Lung (tissue), 12 donors: Measurements from ENCODE around the gene RNF220. TPM values are rescaled to one million over a fixed set of nuclear protein-coding genes. Genes with fewer than 3 reads are reported as not detected.

ENCODE experiments used
- ATAC-seq: fragments of 200-7000 bp; cut with Tn5 transposase; one replicate; pipeline ENCODE4 v1.9.1; 2020; ENCODE audit warnings: moderate number of reproducible peaks; ENCODE audit not compliant: insufficient read depth, low FRiP score
- DNase-seq, 3 donors: peaks; one replicate each; pipeline ENCODE4 v3.0.0-alpha.2; 2013 to 2017
- H3K27ac ChIP-seq, 2 donors: one replicate each; pipeline ENCODE4 v1.5.1; 2013; ENCODE audit warnings: mild to moderate bottlenecking in 2 of 2, moderate library complexity in 2 of 2, control low read depth in 1 of 2, inconsistent platforms in 1 of 2, low read depth in 1 of 2, low read length in 1 of 2
- H3K27me3 ChIP-seq, 3 donors: one replicate each; pipeline ENCODE4 v1.5.1; 2013; ENCODE audit warnings: low read length in 2 of 3; ENCODE audit not compliant: control insufficient read depth in 3 of 3, insufficient read depth in 3 of 3
- H3K36me3 ChIP-seq, 4 donors: one replicate each; pipeline ENCODE4 v1.5.1; 2013; ENCODE audit warnings: low read length in 4 of 4, mild to moderate bottlenecking in 1 of 4, moderate library complexity in 1 of 4; ENCODE audit not compliant: control insufficient read depth in 4 of 4, insufficient read depth in 4 of 4
- H3K4me1 ChIP-seq, 5 donors: one replicate each; pipeline ENCODE4 v1.5.1; 2013; ENCODE audit warnings: low read length in 5 of 5, mild to moderate bottlenecking in 2 of 5, moderate library complexity in 1 of 5; ENCODE audit not compliant: control insufficient read depth in 5 of 5, insufficient read depth in 5 of 5
- H3K4me3 ChIP-seq: one replicate; pipeline ENCODE4 v1.5.1; 2013; ENCODE audit warnings: mild to moderate bottlenecking, control low read depth, moderate library complexity
- H3K9ac ChIP-seq, 2 donors: one replicate each; pipeline ENCODE4 v1.5.1; 2013; ENCODE audit warnings: low read length in 2 of 2, control low read depth in 1 of 2; ENCODE audit not compliant: insufficient read depth in 1 of 2
- H3K9me3 ChIP-seq, 4 donors: one replicate each; pipeline ENCODE4 v1.5.1; 2013; ENCODE audit warnings: low read length in 3 of 4, mild to moderate bottlenecking in 1 of 4, moderate library complexity in 1 of 4; ENCODE audit not compliant: control insufficient read depth in 4 of 4, insufficient read depth in 3 of 4
- CTCF ChIP-seq: IDR thresholded peaks from 2 replicates; pipeline ENCODE4 v1.5.1; 2012; ENCODE audit warnings: mild to moderate bottlenecking; ENCODE audit errors: control extremely low read depth, extremely low read depth
- WGBS, 2 donors: extraction: QIAGEN DNeasy Blood & Tissue Kit; methylation state at CpG; one replicate each; pipeline ENCODE4 v1.1.7; 2013; 5-methylcytosine and 5-hydroxymethylcytosine counted together
- polyA plus RNA-seq, 2 donors: library from polyadenylated mRNA; stranded (reverse); fragments of 200-250 nt; gene quantifications; one replicate each; pipeline ENCODE4 v1.2.1, GENCODE V29; 2013
- total RNA-seq, 2 donors: library from RNA; depleted of rRNA in 1 of 2; stranded (reverse); fragments of >200 nt in 1 of 2; gene quantifications; one replicate each; pipeline ENCODE4 v1.2.1, GENCODE V29; 2014 to 2021
- donor health status: control.
- donor health status: control.
- donor health status: Bipolar disorder and iron deficiency.
- donor health status: healthy.
- donor health status: DM: yes; HTN: yes; CAD: no.

RNF220 gene
- total and polyA plus RNA-seq, 4 donors, result 44.9 to 75.8 (median 69.5) TPM

GRCh38 chr1:44431861-44432260, 26.8 kb downstream of the RNF220 start:
- peaks cover 0 to 25% (median 14%) of the 10 kb centered on the region in 3 donors for H3K27me3 ChIP-seq
- 32 to 43% methylated on average over 2 of the region's 2 CpGs for WGBS, 2 donors
- DNase-seq, result no peak
- no peak for ATAC-seq
- H3K9ac ChIP-seq, result no peak overlapping the region
- H3K36me3 ChIP-seq, result no peaks in the 10 kb centered on the region
- no peak for TF ChIP-seq CTCF
- H3K9me3 ChIP-seq, result no peaks in the 10 kb centered on the region
- H3K27ac ChIP-seq, result no peak overlapping the region
- peaks cover 0 to 8% (median 0%) of the 10 kb centered on the region in 5 donors for H3K4me1 ChIP-seq
- H3K4me3 ChIP-seq, result no peak overlapping the region

GRCh38 chr1:44433209-44433608, 28.2 kb downstream of the RNF220 start:
- WGBS, 2 donors, result 23 to 54% methylated on average over 2 of the region's 2 CpGs
- DNase-seq (no peak), ATAC-seq (no peak)
- H3K9me3 ChIP-seq, result no peaks in the 10 kb centered on the region
- no peak for TF ChIP-seq CTCF
- no peak overlapping the region for H3K9ac ChIP-seq
- H3K27ac ChIP-seq, result no peak overlapping the region
- peaks cover 0 to 7% (median 0%) of the 10 kb centered on the region in 5 donors for H3K4me1 ChIP-seq
- H3K36me3 ChIP-seq, result no peaks in the 10 kb centered on the region
- H3K4me3 ChIP-seq, result no peak overlapping the region
- H3K27me3 ChIP-seq, result peaks cover 0 to 13% (median 6%) of the 10 kb centered on the region in 3 donors

- WGBS, 2 donors, result 63 to 80% methylated on average over 5 of the region's 5 CpGs
- ATAC-seq, result peak; percentile 51
- Histone ChIP-seq H3K9ac (no peak overlapping the region), H3K4me1 (no peaks in the 10 kb centered on the region), H3K27ac (no peak overlapping the region), H3K27me3 (no peaks in the 10 kb centered on the region), H3K36me3 (no peaks in the 10 kb centered on the region), H3K4me3 (no peak overlapping the region), H3K9me3 (no peaks in the 10 kb centered on the region)
- no peak for TF ChIP-seq CTCF
- peak; percentile 57 to 92 (median 81) for DNase-seq
Observed at GRCh38 chr1:44436401-44437106, 31.5 kb downstream of the RNF220 start.
